SK-N-SH treated with all-trans-retinoic acid at 6 μM for 48 hours (cell line): ENCODE data around the gene DOCK7.

ENCODE experiments used
- ARNTL ChIP-seq: fragments of 450-650 bp; formaldehyde crosslinking; IDR thresholded peaks from 2 replicates; pipeline ENCODE4 v1.5.0; 2020; ENCODE audit warnings: low read depth, mild to moderate bottlenecking, moderate library complexity, borderline replicate concordance
- CREB5 ChIP-seq: fragments of 250-450 bp; sonication (Bioruptor Pico); IDR thresholded peaks from 2 replicates; pipeline ENCODE4 v1.5.1; 2020; ENCODE audit warnings: low read depth, mild to moderate bottlenecking, moderate library complexity
- CSRNP3 ChIP-seq: fragments of 250-450 bp; sonication (Bioruptor Pico); IDR thresholded peaks from 2 replicates; pipeline ENCODE4 v1.5.1; 2021; ENCODE audit warnings: mild to moderate bottlenecking, moderate library complexity
- GLIS3 ChIP-seq: fragments of 250-450 bp; sonication (Bioruptor Pico); IDR thresholded peaks from 2 replicates; pipeline ENCODE4 v1.5.0; 2020; ENCODE audit warnings: mild to moderate bottlenecking, moderate library complexity
- ISL1 ChIP-seq: fragments of 250-450 bp; sonication (Bioruptor Pico); IDR thresholded peaks from 2 replicates; pipeline ENCODE4 v2.1.2; 2022; ENCODE audit warnings: mild to moderate bottlenecking, moderate library complexity
- TOX ChIP-seq: fragments of 250-450 bp; sonication (Bioruptor Pico); IDR thresholded peaks from 2 replicates; pipeline ENCODE4 v1.8.0; 2021; ENCODE audit warnings: mild to moderate bottlenecking, moderate library complexity, borderline replicate concordance
- ZFP3 ChIP-seq: fragments of 250-450 bp; sonication (Bioruptor Pico); IDR thresholded peaks from 2 replicates; pipeline ENCODE4 v1.5.0; 2020; ENCODE audit warnings: mild to moderate bottlenecking, moderate library complexity
- ZNF8 ChIP-seq: fragments of 450-650 bp; formaldehyde crosslinking; IDR thresholded peaks from 2 replicates; pipeline ENCODE4 v1.5.0; 2020; ENCODE audit warnings: mild to moderate bottlenecking, moderate library complexity

GRCh38 chr1:62685431-62685859, 2.7 kb downstream of the DOCK7 start:
- no peak for TF ChIP-seq ZFP3 (CRISPR knock-in tag)
- TF ChIP-seq CREB5 (CRISPR knock-in tag), result no peak
- no peak for TF ChIP-seq TOX
- no peak for TF ChIP-seq ZNF8
- no peak for TF ChIP-seq CSRNP3
- no peak for TF ChIP-seq ARNTL (CRISPR knock-in tag)
- TF ChIP-seq GLIS3 (CRISPR knock-in tag), result no peak
- peak; percentile 34; the same call in 1 of the 2 replicates for TF ChIP-seq ISL1 (CRISPR knock-in tag)
